Stomach (tissue), 9 donors: ENCODE data around the gene MUC5AC. TPM values are rescaled to one million over a fixed set of nuclear protein-coding genes. Genes with fewer than 3 reads are reported as not detected.

Experiments
- DNase-seq, 2 donors: peaks; one replicate each; pipeline versions ENCODE4 v3.0.0 to v3.0.0-alpha.2; 2013 to 2019
- H3K27ac ChIP-seq, 5 donors: fragments of 200-600 bp in 4 of 5; sonication (generic) in 4 of 5; one replicate each; pipeline ENCODE4 v1.5.1; 2013 to 2019; ENCODE audit warnings: mild to moderate bottlenecking in 1 of 5, moderate library complexity in 1 of 5
- H3K27me3 ChIP-seq, 3 donors: fragments of 200-600 bp; sonication (generic); one replicate each; pipeline ENCODE4 v1.5.1; 2017 to 2019; ENCODE audit warnings: mixed run types in 1 of 3
- H3K36me3 ChIP-seq, 4 donors: fragments of 200-600 bp; sonication (generic); 1 replicate in 3 of 4; 2 replicates in 1 of 4; pipeline ENCODE4 v1.5.1; 2016 to 2019
- H3K4me1 ChIP-seq, 4 donors: fragments of 200-600 bp; sonication (generic); one replicate each; pipeline ENCODE4 v1.5.1; 2016 to 2019
- H3K4me3 ChIP-seq, 4 donors: fragments of 200-600 bp; sonication (generic) in 3 of 4; one replicate each; pipeline ENCODE4 v1.5.1; 2016 to 2019; ENCODE audit warnings: mild to moderate bottlenecking in 1 of 4
- H3K9me3 ChIP-seq, 4 donors: fragments of 200-600 bp; sonication (generic); one replicate each; pipeline ENCODE4 v1.5.1; 2016 to 2019
- EP300 ChIP-seq: sonication (generic); formaldehyde crosslinking; IDR thresholded peaks from one replicate; pipeline ENCODE4 v1.6.1; 2017; ENCODE audit warnings: antibody characterized with exemption
- POLR2A ChIP-seq, 4 donors: fragments of 450-650 bp; IDR thresholded peaks; one replicate each; pipeline ENCODE4 v1.6.1; 2016; ENCODE audit warnings: antibody characterized with exemption in 4 of 4, control low read depth in 2 of 4, mild to moderate bottlenecking in 1 of 4, moderate library complexity in 1 of 4
- POLR2AphosphoS5 ChIP-seq, 3 donors: sonication (generic); formaldehyde crosslinking; IDR thresholded peaks; one replicate each; pipeline ENCODE4 v1.6.1; 2016; ENCODE audit warnings: antibody characterized with exemption in 3 of 3
- WGBS, 5 donors: extraction: QIAGEN DNeasy Blood & Tissue Kit in 3 of 5; methylation state at CpG; one replicate each; pipeline versions ENCODE4 v1.1.5 to v1.1.7; 2013 to 2018; 5-methylcytosine and 5-hydroxymethylcytosine counted together
- intact Hi-C: fragments of 100-400 bp; cut with DNase I; formaldehyde crosslinking; loops from one replicate; pipeline ENCODE4 v1.15.1; 2023; ENCODE audit warnings: low total_unique reads
- polyA plus RNA-seq, 3 donors: library from polyadenylated mRNA; stranded (reverse); fragments of 200-250 nt; gene quantifications; one replicate each; pipeline ENCODE4 v1.2.3, GENCODE V29; 2013
- total RNA-seq, 5 donors: library from RNA; depleted of rRNA; stranded (reverse); fragments of >200 nt; gene quantifications; one replicate each; pipeline versions ENCODE4 v1.1.0 to v1.2.3, GENCODE V29; 2014 to 2016
- TF ChIP-seq, protein P1 (sequence below), 7 experiments: fragments of 450-650 bp in 4 of 7; fragments of 200-600 bp in 3 of 7; sonication (generic) in 3 of 7; IDR thresholded peaks; one replicate each; pipeline ENCODE4 v1.5.1; 2016 to 2019; ENCODE audit warnings: antibody characterized with exemption in 7 of 7, control low read depth in 2 of 7, mild to moderate bottlenecking in 1 of 7
- donor health status: healthy with polysubstance abuse.
- donor health status: Bipolar disorder and iron deficiency.
- donor health status: healthy.

MUC5AC gene
- total and polyA plus RNA-seq, 8 donors, result 2.0 to 1,253 (median 171) TPM

- WGBS, 5 donors, result 84 to 91% (median 88%) methylated on average over 23 to 39 of the region's 39 CpGs
- Histone ChIP-seq H3K9me3 (no peaks in the 10 kb centered on the region), H3K27ac (no peak overlapping the region), H3K27me3 (peaks cover 0 to 40% (median 6%) of the 10 kb centered on the region in 3 donors), H3K4me1 (no peaks in the 10 kb centered on the region), H3K36me3 (no peaks in the 10 kb centered on the region), H3K4me3 (no peak overlapping the region)
- TF ChIP-seq, protein P1, sequence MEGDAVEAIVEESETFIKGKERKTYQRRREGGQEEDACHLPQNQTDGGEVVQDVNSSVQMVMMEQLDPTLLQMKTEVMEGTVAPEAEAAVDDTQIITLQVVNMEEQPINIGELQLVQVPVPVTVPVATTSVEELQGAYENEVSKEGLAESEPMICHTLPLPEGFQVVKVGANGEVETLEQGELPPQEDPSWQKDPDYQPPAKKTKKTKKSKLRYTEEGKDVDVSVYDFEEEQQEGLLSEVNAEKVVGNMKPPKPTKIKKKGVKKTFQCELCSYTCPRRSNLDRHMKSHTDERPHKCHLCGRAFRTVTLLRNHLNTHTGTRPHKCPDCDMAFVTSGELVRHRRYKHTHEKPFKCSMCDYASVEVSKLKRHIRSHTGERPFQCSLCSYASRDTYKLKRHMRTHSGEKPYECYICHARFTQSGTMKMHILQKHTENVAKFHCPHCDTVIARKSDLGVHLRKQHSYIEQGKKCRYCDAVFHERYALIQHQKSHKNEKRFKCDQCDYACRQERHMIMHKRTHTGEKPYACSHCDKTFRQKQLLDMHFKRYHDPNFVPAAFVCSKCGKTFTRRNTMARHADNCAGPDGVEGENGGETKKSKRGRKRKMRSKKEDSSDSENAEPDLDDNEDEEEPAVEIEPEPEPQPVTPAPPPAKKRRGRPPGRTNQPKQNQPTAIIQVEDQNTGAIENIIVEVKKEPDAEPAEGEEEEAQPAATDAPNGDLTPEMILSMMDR (IDR thresholded peaks at IDR 0.05), result no peak
- TF ChIP-seq POLR2A (IDR thresholded peaks at IDR 0.05) (no peak), EP300 (no peak), POLR2AphosphoS5 (IDR thresholded peaks at IDR 0.05) (no peak)
- intact Hi-C loops, result no loop called here
- no peak for DNase-seq
These were observed 47.6 kb upstream of the MUC5AC start for GRCh38 chr11:1109918-1110705.

- WGBS, 5 donors, result 69 to 78% (median 71%) methylated on average over 8 to 10 of the region's 10 CpGs
- Histone ChIP-seq H3K27ac (no peak overlapping the region), H3K9me3 (no peaks in the 10 kb centered on the region), H3K36me3 (no peaks in the 10 kb centered on the region), H3K4me3 (no peak overlapping the region), H3K27me3 (peaks cover 0 to 40% (median 6%) of the 10 kb centered on the region in 3 donors), H3K4me1 (no peaks in the 10 kb centered on the region)
- TF ChIP-seq EP300 (no peak), POLR2A (IDR thresholded peaks at IDR 0.05) (no peak), POLR2AphosphoS5 (IDR thresholded peaks at IDR 0.05) (no peak)
- TF ChIP-seq, protein P1 (IDR thresholded peaks at IDR 0.05), result no peak
- no peak for DNase-seq
- intact Hi-C loops, result no loop called here
These were observed 46.1 kb upstream of the MUC5AC start for GRCh38 chr11:1111545-1112212.

- no peak for TF ChIP-seq POLR2AphosphoS5 (IDR thresholded peaks at IDR 0.05)
- TF ChIP-seq, protein P1 (IDR thresholded peaks at IDR 0.05), result no peak
- TF ChIP-seq POLR2A (IDR thresholded peaks at IDR 0.05), result no peak
- TF ChIP-seq EP300, result no peak
- Histone ChIP-seq H3K4me3 (no peak overlapping the region), H3K27me3 (peaks cover 0 to 31% (median 6%) of the 10 kb centered on the region in 3 donors), H3K4me1 (no peaks in the 10 kb centered on the region), H3K36me3 (no peaks in the 10 kb centered on the region), H3K9me3 (no peaks in the 10 kb centered on the region), H3K27ac (no peak overlapping the region)
- WGBS, 5 donors, result 89 to 93% (median 91%) methylated on average over 12 to 14 of the region's 14 CpGs
- intact Hi-C loops, result no loop called here
- DNase-seq, result no peak
These were observed 45.2 kb upstream of the MUC5AC start for GRCh38 chr11:1112351-1113191.
